ENCODE measurements around the gene TMEM263. TPM values are rescaled to one million over a fixed set of nuclear protein-coding genes. Genes with fewer than 3 reads are reported as not detected.

TMEM263 gene
- total and polyA plus RNA-seq, 2 experiments from 2014 or later = 7.1 to 10.4 TPM

DNA sequence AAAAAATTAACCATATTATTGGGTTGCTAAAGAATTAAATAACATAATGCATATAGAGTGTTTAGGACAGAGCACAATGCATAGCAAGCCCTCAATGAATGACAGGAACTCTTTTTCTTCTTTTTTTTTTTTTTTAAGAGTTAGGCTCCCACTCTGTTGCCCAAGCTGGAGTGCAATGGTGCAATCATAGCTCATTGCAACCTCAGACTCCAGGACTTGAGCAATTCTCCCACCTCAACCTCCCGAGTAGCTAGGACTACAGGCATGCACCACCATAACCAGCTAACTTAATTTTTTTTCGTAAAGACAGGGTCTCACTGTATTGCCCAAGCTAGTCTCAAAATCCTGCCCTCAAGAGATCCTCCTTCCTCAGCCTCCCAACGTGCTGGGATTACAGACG, 51.7 kb downstream of the TMEM263 start (continued):
- TF ChIP-seq NANOG (IDR thresholded peaks at IDR 0.05; ENCODE audit: borderline replicate concordance) (no peak), EZH2phosphoT487 (IDR thresholded peaks at IDR 0.05; ENCODE audit: unreplicated experiment) (no peak), ZNF114 (CRISPR knock-in tag; IDR thresholded peaks at IDR 0.05) (no peak)

DNA sequence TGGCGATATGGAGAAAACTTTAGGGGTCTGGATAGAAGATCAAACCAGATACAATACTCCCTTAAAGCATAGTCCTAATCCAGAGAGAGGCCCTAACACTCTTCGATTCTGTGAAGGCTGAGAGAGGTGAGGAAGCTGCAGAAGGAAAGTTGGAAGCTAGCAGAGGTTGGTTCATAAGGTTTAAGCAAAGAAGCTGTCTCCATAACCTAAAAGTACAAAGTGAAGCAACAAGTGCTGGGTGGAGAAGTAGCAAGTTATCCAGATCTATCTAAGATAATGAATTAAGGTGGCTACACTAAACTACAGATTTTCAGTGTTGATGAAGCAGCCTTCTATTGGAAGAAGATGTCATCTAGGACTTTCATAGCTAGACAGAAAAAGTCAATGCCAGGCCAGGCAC, 55.8 kb downstream of the TMEM263 start:
- Histone ChIP-seq H3K4me2 (no peak overlapping the region), H2AFZ (no peak overlapping the region), H3K4me3 (no peak overlapping the region), H3K27me3 (ENCODE audit: insufficient read depth) (no peaks in the 10 kb centered on the region), H3K36me3 (ENCODE audit: insufficient read depth) (0 out of 2 replicates have a peak, but pooled peaks cover 4% of the 10 kb centered on the region), H3F3A (replicated peaks; ENCODE audit: low read depth) (no peaks in the 10 kb centered on the region), H3K79me2 (replicated peaks; ENCODE audit: insufficient read depth) (no peaks in the 10 kb centered on the region), H3K9me2 (ENCODE audit: insufficient read depth) (no peaks in the 10 kb centered on the region), H3K4me1 (ENCODE audit: insufficient read depth) (no peaks in the 10 kb centered on the region), H3K27ac (ENCODE audit: low read depth) (no peak overlapping the region), H4K20me1 (replicated peaks; ENCODE audit: insufficient read depth) (no peaks in the 10 kb centered on the region; the same call in 1 of the 2 replicates)
- Mint-ChIP-seq H3K4me3 (no peak overlapping the region), H3K36me3 (ENCODE audit: low read depth) (no peaks in the 10 kb centered on the region; the same call in 2 of the 3 replicates), H3K27me3 (ENCODE audit: insufficient read depth, low read depth, poor library complexity) (no peaks in the 10 kb centered on the region), H3K4me1 (no peaks in the 10 kb centered on the region), H3K27ac (no peak overlapping the region), H3K9me3 (no peaks in the 10 kb centered on the region)
- ATAC-seq = no peak
- TF ChIP-seq EZH2phosphoT487 (IDR thresholded peaks at IDR 0.05; ENCODE audit: unreplicated experiment) (no peak), ZNF114 (CRISPR knock-in tag; IDR thresholded peaks at IDR 0.05) (no peak), CREB1 (CRISPR knock-in tag; IDR thresholded peaks at IDR 0.05; ENCODE audit: low read depth) (no peak), EZH2 (IDR thresholded peaks at IDR 0.05; ENCODE audit: low read depth, unreplicated experiment) (no peak), POLR2AphosphoS5 (IDR thresholded peaks at IDR 0.05; ENCODE audit: low read depth) (no peak), NANOG (IDR thresholded peaks at IDR 0.05; ENCODE audit: borderline replicate concordance) (no peak)
- TF ChIP-seq, protein P1, sequence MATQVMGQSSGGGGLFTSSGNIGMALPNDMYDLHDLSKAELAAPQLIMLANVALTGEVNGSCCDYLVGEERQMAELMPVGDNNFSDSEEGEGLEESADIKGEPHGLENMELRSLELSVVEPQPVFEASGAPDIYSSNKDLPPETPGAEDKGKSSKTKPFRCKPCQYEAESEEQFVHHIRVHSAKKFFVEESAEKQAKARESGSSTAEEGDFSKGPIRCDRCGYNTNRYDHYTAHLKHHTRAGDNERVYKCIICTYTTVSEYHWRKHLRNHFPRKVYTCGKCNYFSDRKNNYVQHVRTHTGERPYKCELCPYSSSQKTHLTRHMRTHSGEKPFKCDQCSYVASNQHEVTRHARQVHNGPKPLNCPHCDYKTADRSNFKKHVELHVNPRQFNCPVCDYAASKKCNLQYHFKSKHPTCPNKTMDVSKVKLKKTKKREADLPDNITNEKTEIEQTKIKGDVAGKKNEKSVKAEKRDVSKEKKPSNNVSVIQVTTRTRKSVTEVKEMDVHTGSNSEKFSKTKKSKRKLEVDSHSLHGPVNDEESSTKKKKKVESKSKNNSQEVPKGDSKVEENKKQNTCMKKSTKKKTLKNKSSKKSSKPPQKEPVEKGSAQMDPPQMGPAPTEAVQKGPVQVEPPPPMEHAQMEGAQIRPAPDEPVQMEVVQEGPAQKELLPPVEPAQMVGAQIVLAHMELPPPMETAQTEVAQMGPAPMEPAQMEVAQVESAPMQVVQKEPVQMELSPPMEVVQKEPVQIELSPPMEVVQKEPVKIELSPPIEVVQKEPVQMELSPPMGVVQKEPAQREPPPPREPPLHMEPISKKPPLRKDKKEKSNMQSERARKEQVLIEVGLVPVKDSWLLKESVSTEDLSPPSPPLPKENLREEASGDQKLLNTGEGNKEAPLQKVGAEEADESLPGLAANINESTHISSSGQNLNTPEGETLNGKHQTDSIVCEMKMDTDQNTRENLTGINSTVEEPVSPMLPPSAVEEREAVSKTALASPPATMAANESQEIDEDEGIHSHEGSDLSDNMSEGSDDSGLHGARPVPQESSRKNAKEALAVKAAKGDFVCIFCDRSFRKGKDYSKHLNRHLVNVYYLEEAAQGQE (IDR thresholded peaks at IDR 0.05; ENCODE audit: unreplicated experiment) = no peak
- TF ChIP-seq, protein P2, sequence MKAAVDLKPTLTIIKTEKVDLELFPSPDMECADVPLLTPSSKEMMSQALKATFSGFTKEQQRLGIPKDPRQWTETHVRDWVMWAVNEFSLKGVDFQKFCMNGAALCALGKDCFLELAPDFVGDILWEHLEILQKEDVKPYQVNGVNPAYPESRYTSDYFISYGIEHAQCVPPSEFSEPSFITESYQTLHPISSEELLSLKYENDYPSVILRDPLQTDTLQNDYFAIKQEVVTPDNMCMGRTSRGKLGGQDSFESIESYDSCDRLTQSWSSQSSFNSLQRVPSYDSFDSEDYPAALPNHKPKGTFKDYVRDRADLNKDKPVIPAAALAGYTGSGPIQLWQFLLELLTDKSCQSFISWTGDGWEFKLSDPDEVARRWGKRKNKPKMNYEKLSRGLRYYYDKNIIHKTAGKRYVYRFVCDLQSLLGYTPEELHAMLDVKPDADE (IDR thresholded peaks at IDR 0.05) = no peak
- TF ChIP-seq, protein P3, sequence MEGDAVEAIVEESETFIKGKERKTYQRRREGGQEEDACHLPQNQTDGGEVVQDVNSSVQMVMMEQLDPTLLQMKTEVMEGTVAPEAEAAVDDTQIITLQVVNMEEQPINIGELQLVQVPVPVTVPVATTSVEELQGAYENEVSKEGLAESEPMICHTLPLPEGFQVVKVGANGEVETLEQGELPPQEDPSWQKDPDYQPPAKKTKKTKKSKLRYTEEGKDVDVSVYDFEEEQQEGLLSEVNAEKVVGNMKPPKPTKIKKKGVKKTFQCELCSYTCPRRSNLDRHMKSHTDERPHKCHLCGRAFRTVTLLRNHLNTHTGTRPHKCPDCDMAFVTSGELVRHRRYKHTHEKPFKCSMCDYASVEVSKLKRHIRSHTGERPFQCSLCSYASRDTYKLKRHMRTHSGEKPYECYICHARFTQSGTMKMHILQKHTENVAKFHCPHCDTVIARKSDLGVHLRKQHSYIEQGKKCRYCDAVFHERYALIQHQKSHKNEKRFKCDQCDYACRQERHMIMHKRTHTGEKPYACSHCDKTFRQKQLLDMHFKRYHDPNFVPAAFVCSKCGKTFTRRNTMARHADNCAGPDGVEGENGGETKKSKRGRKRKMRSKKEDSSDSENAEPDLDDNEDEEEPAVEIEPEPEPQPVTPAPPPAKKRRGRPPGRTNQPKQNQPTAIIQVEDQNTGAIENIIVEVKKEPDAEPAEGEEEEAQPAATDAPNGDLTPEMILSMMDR (conservative IDR thresholded peaks at IDR 0.05; ENCODE audit: low read depth in 2 of 2) = no peak
- TF ChIP-seq, protein P4, sequence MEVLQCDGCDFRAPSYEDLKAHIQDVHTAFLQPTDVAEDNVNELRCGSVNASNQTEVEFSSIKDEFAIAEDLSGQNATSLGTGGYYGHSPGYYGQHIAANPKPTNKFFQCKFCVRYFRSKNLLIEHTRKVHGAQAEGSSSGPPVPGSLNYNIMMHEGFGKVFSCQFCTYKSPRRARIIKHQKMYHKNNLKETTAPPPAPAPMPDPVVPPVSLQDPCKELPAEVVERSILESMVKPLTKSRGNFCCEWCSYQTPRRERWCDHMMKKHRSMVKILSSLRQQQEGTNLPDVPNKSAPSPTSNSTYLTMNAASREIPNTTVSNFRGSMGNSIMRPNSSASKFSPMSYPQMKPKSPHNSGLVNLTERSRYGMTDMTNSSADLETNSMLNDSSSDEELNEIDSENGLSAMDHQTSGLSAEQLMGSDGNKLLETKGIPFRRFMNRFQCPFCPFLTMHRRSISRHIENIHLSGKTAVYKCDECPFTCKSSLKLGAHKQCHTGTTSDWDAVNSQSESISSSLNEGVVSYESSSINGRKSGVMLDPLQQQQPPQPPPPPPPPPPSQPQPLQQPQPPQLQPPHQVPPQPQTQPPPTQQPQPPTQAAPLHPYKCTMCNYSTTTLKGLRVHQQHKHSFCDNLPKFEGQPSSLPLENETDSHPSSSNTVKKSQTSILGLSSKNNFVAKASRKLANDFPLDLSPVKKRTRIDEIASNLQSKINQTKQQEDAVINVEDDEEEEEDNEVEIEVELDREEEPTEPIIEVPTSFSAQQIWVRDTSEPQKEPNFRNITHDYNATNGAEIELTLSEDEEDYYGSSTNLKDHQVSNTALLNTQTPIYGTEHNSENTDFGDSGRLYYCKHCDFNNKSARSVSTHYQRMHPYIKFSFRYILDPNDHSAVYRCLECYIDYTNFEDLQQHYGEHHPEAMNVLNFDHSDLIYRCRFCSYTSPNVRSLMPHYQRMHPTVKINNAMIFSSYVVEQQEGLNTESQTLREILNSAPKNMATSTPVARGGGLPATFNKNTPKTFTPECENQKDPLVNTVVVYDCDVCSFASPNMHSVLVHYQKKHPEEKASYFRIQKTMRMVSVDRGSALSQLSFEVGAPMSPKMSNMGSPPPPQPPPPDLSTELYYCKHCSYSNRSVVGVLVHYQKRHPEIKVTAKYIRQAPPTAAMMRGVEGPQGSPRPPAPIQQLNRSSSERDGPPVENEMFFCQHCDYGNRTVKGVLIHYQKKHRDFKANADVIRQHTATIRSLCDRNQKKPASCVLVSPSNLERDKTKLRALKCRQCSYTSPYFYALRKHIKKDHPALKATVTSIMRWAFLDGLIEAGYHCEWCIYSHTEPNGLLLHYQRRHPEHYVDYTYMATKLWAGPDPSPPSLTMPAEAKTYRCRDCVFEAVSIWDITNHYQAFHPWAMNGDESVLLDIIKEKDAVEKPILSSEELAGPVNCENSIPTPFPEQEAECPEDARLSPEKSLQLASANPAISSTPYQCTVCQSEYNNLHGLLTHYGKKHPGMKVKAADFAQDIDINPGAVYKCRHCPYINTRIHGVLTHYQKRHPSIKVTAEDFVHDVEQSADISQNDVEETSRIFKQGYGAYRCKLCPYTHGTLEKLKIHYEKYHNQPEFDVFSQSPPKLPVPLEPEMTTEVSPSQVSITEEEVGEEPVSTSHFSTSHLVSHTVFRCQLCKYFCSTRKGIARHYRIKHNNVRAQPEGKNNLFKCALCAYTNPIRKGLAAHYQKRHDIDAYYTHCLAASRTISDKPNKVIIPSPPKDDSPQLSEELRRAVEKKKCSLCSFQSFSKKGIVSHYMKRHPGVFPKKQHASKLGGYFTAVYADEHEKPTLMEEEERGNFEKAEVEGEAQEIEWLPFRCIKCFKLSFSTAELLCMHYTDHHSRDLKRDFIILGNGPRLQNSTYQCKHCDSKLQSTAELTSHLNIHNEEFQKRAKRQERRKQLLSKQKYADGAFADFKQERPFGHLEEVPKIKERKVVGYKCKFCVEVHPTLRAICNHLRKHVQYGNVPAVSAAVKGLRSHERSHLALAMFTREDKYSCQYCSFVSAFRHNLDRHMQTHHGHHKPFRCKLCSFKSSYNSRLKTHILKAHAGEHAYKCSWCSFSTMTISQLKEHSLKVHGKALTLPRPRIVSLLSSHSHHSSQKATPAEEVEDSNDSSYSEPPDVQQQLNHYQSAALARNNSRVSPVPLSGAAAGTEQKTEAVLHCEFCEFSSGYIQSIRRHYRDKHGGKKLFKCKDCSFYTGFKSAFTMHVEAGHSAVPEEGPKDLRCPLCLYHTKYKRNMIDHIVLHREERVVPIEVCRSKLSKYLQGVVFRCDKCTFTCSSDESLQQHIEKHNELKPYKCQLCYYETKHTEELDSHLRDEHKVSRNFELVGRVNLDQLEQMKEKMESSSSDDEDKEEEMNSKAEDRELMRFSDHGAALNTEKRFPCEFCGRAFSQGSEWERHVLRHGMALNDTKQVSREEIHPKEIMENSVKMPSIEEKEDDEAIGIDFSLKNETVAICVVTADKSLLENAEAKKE (CRISPR knock-in tag; IDR thresholded peaks at IDR 0.05) = no peak
- DNase-seq (ENCODE audit: low spot score) = no peak

Measured in GM23338 (cell line).